ENCODE measurements around the gene SDK1.

Gene SDK1

DNA sequence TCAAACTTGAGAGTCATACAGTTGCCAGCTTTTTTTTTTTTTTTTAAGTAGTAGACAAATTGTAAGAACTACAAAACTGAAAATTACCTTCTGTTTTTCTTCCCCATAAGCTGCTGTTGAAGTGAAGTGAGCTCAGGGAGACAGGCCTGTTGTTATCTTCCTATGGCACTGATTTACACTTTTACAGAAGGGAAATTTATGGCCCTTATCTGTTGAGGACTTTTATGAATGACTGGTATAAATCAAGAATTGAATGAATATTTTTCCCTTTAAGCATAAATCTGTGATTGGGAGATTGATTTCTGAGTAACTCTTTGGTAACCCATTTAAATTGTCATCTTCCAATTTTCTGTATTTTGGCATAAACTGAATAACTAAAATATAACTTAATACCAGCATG, 124.0 kb downstream of the SDK1 start:
- DNase-seq = no peak

GRCh38 chr7:3426064-3426463, 125.0 kb downstream of the SDK1 start:
- no peak for DNase-seq

- DNase-seq = no peak
These were observed 126.9 kb downstream of the SDK1 start for GRCh38 chr7:3427957-3428356.

GRCh38 chr7:3429981-3430380, 128.9 kb downstream of the SDK1 start:
- no peak for DNase-seq

DNA sequence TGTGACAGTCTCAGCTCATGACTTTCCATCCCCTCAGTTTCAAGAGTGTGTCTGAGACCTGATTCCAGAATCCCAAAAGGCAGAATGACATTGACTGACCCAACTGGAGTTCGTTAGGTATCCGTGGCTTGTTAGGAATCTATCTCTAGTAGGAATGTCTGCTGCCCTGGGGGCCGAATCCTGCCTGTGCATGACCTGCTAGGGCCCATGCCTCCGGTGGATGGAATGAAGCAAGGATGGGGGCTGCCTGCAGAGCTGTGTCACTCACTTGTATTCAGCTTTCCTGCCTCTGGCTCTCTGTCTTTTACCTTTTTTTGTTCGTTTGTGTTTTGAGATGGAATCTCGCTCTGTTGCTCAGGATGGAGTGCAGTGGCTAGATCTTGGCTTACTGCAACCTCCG, 129.5 kb downstream of the SDK1 start:
- no peak for DNase-seq

- no peak for DNase-seq
These were observed 130.3 kb downstream of the SDK1 start for GRCh38 chr7:3431306-3431705.

DNA sequence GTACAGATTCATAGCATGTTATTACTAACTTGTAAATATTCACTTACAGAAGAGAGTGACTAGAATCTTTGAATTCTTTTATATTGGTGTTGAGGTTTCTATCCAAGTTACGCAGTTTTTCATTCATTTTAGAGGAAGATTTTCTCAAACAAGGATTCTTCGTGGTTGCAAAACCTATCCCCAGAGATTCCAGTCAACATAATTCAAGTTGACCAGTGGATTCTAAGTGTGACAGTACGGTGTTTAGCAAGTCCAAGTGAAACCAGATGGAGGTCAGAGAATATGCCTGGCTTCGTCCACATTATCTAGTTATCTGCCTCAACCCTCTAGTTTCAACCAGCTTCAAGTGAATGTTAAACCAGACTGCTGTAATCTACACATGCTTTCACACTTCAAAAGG, 131.9 kb downstream of the SDK1 start:
- no peak for DNase-seq

GRCh38 chr7:3434611-3435010, 133.6 kb downstream of the SDK1 start:
- DNase-seq = no peak

- no peak for DNase-seq
These were observed 135.1 kb downstream of the SDK1 start for GRCh38 chr7:3436112-3436511.

- no peak for DNase-seq
These were observed 135.7 kb downstream of the SDK1 start for GRCh38 chr7:3436746-3437145.

DNA sequence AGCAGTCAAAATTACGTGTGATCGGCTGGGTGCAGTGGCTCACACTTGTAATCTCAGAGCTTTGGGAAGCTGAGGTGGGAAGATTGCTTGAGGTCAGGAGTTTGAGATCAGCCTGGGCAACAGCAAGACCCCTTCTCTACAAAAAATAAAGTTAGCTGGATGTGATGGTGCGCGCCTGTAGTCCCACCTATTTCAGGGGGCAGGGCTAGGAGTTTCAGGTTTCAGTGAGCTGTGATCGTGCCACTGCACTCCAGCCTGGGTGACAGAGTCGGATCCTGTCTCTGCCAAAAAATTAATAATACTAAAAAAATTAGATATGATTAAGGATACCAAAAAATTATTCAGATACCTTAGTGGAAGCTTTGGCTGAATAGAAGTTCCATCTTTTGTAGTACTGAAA, 136.4 kb downstream of the SDK1 start:
- no peak for DNase-seq

GRCh38 chr7:3438352-3438751, 137.3 kb downstream of the SDK1 start:
- DNase-seq = no peak

DNA sequence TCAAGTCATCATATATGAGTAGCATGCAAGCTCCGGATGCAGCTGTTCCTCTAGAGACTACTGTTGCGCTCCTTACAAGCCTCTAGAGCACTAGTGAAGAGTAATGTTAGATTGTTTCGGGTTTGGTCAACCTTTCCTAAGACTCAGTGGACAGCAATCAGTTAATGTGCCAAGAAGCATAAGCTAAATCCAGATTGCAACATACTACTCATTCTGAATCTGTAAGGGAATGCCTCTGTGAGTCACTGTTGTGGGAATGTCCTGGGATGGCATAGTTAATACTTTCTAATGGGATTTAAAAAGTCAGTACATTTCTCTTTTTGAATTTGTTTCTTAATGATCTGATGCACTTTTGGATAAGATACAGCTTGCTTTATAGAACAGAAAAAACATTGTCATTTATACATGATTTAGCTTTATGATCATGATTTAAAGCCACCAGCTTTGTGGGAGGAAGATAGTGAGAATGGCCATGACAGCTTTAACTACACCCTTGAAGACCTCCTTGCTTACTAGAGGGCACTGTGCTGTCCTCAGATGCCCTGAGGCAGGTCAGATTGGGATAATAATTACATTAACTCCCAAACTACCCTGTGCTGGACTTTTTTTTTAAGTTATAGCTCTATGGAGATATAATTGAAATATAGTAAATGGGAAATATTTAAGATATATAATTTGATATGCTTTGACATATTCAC, 138.4 kb downstream of the SDK1 start:
- no peak for DNase-seq

DNA sequence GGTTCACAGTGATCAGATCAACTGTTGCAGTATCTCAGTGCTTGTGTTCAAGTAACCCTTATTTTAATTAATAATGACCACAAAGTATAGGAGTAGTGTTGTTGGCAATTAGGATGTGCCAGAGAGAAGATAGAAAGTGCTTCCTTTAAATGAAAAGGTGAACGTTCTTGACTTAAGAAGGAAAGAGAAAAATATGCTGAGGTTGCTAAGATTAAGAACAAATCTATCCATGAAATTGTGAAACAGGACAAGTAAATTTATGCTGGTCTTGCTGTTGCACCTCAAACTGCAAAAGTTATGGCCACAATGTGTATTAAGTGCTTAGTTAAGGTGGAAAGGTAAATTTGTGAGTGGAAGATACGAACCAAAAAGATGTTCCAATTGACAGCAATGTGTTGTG, 139.5 kb downstream of the SDK1 start:
- DNase-seq = no peak

DNA sequence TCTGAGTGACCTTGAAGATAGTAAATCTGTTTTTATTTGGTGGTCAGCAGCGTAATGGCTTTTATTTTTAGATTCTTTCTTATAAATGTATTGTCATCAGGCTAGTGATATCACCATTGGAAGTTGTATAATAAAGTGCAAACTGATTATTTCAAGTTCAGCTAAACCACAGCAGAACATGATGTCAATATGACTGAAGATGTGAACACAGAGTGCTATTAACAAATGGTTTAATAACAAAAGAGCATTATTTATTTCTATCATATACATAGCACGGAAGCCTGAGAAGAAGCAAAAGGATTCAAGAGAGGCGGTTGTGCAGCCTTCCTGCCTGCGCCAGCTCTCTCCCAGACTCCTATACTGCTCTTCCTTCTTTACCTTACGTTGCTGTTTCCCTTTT, 142.7 kb downstream of the SDK1 start:
- DNase-seq = no peak

- DNase-seq = no peak
These were observed 145.7 kb downstream of the SDK1 start for GRCh38 chr7:3446786-3447185.

- no peak for DNase-seq
These were observed 150.6 kb downstream of the SDK1 start for GRCh38 chr7:3451701-3452100.

GRCh38 chr7:3453398-3453797, 152.3 kb downstream of the SDK1 start:
- DNase-seq = no peak

DNA sequence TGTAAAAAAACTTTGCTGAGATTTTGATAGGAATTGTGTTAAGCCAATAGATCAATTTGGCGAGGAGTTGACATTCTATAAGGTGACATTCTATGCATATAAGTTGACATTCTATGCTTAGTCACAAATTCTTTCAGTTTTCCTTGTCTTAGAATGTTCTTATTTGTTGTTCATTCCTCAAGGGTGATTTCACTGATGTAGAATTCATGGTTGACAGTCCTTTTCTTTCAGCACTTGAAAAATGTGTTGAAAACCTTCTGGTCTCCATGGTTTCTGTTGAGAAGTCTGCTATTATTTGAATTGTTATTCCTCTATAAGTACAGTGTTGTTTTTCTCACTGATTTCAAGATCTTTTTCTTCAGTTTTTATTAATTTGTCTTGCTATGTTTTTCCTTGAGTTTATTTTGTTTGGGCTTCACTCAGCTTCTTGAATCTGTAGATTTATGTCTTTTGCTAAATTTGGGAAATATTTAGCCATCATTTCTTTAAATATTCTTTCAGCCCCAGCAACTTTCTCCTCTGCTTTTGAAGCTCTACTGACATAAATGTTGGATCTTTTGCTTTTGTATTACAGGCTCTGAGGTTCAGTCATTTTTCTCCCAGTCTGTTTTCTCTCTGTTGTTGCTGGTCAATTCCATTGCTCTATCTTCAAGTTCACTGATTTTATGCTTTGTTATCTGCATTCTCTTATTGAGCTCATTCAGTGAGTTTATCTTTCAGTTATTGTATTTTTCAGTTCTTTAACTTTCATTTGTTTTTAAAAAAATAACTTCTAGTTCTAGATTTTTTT, 154.9 kb downstream of the SDK1 start:
- DNase-seq = no peak

- no peak for DNase-seq
These were observed 158.1 kb downstream of the SDK1 start for GRCh38 chr7:3459111-3459510.

DNA sequence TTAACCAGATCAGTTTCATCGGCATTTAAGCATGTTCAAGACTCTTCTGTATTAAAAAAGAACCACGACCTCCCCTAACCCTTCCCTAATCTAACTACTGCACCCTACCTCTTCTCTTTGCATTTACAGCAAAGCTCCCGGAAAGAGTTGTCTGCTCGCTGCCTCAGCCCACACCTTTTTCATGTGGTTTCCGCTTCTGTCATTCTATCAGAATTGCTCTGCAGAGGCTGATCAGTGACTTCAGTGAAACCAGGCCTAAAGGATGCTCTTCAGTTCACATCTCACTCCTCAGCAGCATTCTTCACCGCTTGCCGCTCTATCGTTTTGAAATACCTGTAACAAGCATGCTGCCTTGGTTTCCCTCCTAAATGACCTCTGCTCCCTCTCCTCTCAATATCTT, 160.9 kb downstream of the SDK1 start:
- no peak for DNase-seq

DNA sequence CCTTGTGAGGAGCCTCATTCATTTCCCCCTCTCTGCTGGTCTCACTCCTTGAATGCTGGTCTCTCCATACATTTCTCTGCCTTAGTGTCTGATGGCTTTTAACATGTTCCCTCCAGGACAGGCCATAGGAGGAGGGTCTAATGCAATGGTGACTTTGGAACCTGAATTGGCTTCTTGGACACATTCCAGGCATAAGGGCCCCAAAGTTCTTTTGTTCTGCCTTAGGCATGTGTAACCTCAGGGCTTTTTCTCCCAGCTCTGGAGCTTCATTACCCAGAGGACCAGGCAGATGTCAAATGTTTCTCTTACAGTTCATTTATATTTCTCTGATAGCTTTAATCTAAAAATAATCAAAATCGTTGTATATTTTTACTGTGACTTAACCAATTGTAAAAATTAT, 162.6 kb downstream of the SDK1 start:
- DNase-seq = no peak

GRCh38 chr7:3464900-3465622, 164.0 kb downstream of the SDK1 start:
- no peak for DNase-seq

DNA sequence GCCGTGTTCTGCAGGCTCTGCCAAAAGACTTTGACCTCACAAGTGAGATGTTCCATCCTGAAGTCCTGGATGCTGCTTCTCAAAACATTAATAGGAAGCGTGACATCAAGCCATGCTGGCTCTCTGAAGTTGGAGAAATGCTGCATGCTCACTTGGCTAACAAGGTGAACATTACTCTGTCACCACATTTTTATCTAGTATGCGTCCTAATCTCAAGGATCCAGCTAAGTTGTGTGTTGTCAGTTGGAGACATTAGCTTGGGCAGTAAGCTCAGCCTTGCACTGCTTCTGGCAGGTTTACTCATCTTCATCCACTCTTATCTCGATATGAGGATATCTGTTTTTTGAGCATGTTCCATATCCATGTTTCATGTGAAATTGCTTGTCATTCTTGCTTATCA, 165.2 kb downstream of the SDK1 start:
- no peak for DNase-seq

Measured in NCI-H526 treated with DMSO at 0.1 percent for 48 hours (cell line).